Daoy (cell line): Measurements from ENCODE around the gene WDR6. TPM values are rescaled to one million over a fixed set of nuclear protein-coding genes. Genes with fewer than 3 reads are reported as not detected.

ENCODE experiments used
- DNase-seq: peaks from one replicate; pipeline ENCODE4 v3.0.0-alpha.2; 2015; ENCODE audit warnings: low read depth
- total RNA-seq: library from RNA; depleted of rRNA; stranded (reverse); fragments of >200 nt; shearing (Covaris generic); gene quantifications from 2 replicates; pipeline ENCODE4 v1.2.3, GENCODE V29; 2014; rRNA removed

The WDR6 gene
- total RNA-seq, 1 experiment from 2014 or later: 32.6 TPM

DNA sequence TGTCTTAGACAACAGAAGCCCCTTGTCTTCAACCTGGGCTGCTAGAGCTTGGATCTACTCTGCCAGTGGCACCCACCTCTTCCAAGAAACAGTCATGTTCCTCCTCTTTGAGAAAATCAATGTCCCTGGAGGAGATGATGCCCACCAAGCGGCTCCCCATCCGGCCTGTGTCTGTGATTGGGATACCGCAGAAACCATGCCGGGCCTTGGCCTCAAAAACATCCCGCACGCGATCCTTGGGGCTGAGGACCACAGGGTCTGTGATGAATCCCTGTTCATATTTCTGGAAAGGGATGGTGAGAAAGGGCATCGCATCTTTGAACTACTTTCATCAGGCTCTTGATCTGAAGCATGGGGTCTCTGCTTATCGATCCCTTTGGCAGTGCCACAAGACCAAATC lies 20.4 kb downstream of the WDR6 start:
- DNase-seq: no peak

DNA sequence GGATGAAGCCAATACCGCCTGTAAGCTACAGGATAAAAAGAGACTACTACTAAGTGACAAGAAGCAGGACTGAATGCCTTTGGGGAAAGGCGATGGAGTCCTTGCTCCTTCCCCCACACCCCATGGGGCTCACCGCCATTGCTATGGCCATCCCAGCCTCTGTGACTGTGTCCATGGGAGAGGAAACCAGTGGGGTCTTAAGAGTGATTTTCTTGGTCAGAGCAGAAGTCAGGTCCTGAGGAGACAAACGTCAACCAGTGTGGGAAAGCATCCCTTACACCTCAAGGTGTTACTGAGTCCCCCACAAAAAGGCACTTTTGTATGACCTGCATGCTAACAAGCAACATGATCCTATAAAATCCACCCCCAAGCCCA lies 21.1 kb downstream of the WDR6 start:
- DNase-seq: no peak

DNA sequence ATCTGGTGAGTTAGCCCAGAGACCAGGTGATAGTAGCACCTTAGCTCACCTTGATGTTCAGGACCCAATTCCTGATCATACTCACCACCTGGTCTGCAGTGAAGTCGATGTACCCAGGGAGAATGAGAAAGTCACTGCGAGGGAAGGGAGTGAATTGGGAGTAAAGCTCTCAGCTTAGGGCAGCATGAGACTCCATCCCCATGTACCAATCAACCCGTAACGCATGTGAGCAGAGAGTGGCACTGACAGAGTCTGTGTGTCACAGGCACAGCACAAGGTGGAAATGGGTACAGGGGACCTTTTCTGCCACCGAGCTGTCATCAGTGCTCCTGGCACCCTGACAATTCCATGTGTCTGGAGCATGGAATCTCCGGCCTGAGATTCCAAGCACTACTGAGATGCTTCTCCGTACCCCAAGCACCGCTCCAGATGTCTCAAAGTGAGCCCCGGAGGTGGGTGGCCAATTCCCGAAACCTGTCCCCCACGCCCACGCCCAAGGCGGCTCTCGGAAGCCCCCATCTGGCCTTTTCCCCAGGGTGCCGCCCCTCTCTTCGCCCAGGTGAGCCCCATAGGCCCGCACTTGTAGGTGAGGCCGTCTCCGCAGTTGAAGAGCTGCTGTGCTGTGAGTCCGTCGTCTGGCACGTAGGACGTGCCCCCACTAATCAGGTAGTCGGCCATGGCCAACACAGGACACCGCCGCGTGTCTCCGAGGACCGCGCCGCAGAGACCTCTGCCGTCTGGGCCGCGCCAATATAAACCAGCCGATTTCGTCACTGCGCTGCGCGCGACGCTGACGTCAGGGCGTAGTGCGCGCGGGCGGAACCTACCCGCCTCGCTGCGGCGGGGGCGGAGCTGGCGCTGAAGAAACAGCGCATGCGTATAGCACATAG lies 21.7 kb downstream of the WDR6 start, which contains the start of gene IMPDH2:
Gene IMPDH2 (minus strand): TSS at position 726 of the 890 bp plus-strand sequence. CDS start 48 bp downstream, at position 678.
- DNase-seq: peak; percentile 92

DNA sequence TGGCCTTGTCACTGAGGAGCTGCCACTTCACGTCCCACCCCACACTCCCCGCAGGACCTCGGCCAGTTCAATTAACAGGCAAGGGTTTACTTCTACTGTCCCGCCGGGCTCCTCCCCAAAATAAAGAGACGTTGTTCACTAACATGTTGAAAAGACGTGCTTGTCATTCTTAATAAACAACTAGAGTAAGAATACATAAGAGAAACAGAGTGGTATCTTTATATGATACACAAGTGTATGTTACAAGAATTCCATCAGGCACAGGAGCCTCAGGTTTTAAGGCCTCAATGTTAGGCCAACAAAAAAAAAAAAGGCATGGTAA lies 22.3 kb downstream of the WDR6 start:
- DNase-seq: no peak

DNA sequence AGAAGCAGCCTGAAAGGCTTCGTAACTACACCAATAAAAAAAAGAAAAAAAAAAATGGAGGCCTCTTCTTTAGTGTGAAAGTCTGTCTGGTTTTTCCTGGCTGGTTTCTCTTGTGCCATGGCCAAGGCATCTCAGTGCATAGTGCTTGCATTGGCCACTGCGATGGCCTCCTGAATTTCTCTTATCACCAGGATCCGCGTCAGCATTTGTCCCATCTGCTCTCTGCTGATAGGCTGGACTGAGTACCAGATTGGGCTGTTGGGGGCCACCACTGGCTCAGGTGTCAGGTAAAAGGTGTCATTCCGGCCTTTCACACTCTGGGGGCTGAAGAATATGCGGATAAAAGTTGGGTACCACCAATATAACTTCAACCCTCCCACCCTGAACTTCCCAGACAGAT lies 23.1 kb downstream of the WDR6 start:
- DNase-seq: no peak

DNA sequence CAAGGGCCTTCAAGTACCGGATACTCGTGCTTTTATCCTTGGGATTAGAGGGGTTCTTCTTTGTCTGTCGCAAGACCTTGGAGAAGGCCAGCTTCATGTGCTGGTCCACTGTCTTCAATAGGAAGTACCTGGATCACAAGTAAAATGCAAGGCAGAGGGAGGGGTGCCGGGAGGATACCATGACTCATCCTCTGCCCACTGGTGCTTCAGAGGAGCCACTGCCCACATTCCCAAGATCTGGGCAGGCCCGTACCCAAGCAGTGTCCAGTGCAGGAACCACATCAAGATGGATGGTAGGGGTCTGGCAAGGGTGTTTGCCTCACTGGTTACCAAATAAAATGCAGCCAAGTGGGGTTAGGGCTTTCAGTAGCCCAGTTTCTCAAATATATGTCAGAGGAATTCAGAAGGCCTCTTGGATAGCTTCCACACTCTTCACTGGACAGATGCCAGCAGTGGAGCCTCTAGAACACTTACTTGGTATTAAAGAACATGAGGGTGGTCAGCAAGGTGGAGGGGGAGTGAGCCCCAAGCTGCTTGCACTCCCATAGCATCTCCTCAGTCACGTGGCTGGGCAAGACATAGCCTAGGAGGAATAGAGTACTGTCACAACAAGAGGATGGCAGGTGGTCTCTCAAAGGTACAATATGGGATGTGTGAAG lies 25.6 kb downstream of the WDR6 start:
- DNase-seq: no peak

DNA sequence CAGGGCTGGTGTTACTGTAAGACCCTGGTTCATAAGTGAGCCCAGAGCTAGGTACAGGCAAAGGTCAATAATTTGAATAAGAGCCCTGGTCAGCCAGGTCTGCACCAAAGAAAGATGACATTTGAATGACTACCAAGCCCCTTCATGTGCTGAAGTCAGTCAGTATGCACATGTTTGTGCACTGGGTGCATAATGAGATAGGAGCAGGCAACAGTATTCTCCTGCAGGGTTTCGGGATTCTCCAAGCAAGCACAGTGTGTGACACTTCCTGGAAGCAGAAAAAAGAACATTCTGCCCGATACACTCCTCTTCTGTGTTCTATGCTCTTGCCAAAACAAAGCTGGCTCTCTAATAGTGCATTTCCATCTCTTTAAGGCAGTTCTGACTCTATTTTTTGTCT lies 27.5 kb downstream of the WDR6 start:
- DNase-seq: no peak

DNA sequence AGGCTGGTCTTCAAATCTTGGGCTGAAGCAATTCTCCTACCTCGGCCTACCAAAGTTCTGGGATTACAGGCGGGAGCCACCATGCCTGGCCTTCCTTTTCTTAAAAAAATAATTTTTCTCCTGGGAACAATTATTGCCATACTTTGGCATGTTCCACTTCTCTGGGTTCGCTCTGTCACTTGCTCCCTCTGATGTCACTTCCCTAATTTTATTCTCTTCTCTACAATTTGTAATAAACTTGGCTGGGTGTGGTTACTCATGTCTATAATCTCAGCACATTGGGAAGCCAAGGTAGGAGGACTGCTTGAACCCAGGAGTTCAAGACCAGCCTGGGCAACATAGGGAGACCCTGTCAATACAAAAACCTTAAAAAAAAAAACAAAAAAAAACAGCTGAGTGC lies 28.1 kb downstream of the WDR6 start:
- DNase-seq: no peak

DNA sequence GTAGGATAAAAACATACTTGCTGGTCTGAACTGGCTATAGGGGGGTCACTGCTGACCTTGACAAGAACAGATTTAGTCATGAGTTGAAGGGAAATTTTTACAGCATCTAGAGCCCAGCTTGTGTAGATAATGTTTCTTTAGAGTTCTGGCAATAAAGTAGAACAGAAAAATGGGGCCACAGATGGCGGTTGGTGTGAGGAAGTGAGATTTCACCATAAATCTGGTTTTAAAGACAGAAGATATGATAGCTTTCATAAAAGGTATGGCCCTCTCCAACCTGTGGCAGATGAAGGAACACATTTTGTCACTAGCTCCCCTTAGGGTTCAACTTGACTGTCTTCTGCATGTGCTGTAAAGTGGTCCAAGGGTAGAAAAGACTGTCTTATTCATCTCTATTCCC lies 46.4 kb downstream of the WDR6 start:
- no peak for DNase-seq

DNA sequence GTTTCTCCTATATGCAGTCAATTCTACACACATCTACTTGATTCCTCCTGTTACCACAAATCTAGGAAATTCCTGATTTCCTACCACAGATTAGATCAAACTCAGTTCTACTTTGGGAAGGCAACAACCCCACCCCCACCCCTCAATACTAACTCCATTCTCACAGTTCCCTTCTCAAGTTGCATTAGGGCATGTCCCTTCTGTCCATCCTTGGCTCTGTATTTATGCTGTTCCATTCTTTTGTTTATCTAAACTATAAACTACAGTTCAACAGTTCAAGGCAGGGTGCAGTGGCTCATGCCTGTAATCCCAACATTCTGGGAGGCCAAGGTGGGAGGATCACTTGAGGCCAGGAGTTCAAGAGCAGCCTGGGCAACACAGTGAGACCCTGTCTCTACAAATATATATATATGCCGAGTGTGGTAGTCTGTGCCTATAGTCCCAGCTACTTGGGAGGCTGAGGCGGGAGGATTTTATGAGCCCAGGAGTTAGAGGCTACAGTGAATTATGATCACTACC lies 47.2 kb downstream of the WDR6 start:
- no peak for DNase-seq

DNA sequence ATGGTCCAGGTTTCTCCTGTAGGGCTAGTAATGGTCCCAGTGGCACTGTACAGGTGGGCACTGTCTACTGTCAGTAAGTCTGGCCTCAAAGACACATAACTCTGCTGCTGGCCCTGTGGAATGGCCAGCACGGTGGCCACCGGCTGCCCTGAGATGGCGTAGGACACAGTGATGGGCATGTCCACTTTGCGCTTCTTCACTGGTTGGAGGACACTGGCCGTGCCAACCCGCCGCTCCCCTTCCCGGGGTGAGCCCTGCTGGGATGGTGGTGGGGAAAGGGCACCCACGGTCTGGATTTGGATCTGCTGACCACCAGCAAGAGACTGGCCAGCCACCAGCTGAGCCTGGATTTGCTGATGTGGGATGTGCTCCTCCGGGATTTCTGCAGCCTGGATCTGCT lies 50.1 kb downstream of the WDR6 start:
- DNase-seq: no peak

DNA sequence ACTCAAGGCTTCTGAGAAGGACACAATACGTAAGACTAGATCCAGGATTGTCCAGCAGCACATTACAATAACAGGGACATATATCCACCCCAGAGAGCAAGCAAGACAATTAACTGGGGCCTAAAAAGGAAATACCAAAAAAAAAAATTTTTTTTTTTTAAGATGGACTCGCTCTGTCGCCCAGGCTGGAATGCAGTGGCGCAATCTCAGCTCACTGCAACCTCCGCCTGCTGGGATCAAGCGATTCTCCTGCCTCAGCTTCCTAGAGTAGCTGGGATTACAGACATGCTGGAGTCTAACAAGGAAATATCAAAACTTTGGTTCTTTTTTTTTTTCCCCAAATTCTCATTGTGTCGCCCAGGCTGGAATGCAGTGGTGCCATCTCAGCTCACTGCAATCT lies 50.8 kb downstream of the WDR6 start:
- no peak for DNase-seq

Other genes with a start within 250 kb of the WDR6 start
- 24.1 and 25.7 TPM in 2 replicates for gene PRKAR2A, start 159.5 kb upstream of the WDR6 start, total RNA-seq
- gene SLC25A20, start 108.5 kb upstream of the WDR6 start, total RNA-seq: 17.6 and 20.5 TPM in 2 replicates
- gene ARIH2, start 88.5 kb upstream of the WDR6 start, total RNA-seq: 84.5 and 112 TPM in 2 replicates
- 11.1 and 23.2 TPM in 2 replicates for gene P4HTM, start 17.1 kb upstream of the WDR6 start, total RNA-seq
- 36.2 and 47.6 TPM in 2 replicates for gene DALRD3, start 11.2 kb downstream of the WDR6 start, total RNA-seq
- 60.1 and 65.4 TPM in 2 replicates for gene NDUFAF3, start 14.7 kb downstream of the WDR6 start, total RNA-seq
- gene IMPDH2, start 22.0 kb downstream of the WDR6 start, total RNA-seq: 180 and 202 TPM in 2 replicates
- gene QRICH1, start 86.7 kb downstream of the WDR6 start, total RNA-seq: 42.9 and 51.8 TPM in 2 replicates
- gene QARS1, start 97.4 kb downstream of the WDR6 start, total RNA-seq: 129 and 160 TPM in 2 replicates
- gene USP19, start 113.4 kb downstream of the WDR6 start, total RNA-seq: 46.5 and 82.0 TPM in 2 replicates
- gene LAMB2, start 125.7 kb downstream of the WDR6 start, total RNA-seq: 30.2 and 40.1 TPM in 2 replicates
- 18.6 and 21.2 TPM in 2 replicates for gene CCDC71, start 158.9 kb downstream of the WDR6 start, total RNA-seq
- gene KLHDC8B, start 164.2 kb downstream of the WDR6 start, total RNA-seq: 2.1 and 3.2 TPM in 2 replicates